Natural killer cell treated with Interleukin-12 subunit alpha and Interleukin-12 subunit beta and Interleukin-15 and Interleukin-18, amount 100 ng/mL, for 72 hours (primary cell): ENCODE results near the gene CACNA2D4. TPM values are rescaled to one million over a fixed set of nuclear protein-coding genes. Genes with fewer than 3 reads are reported as not detected.
A peak's percentile ranks its signal among the peaks of the same experiment; 100 is the strongest.

Experiments used
- ATAC-seq, 2 donors: fragments of 150-1000 bp; cut with Tn5 transposase in 1 of 2; sonication (Bioruptor Pico), chemical (Tn5 transposase) in 1 of 2; 2 replicates each; pipeline ENCODE4 v1.10.0; 2021
- DNase-seq: peaks from one replicate; pipeline ENCODE4 v3.0.0; 2022; ENCODE audit warnings: low spot score
- H3K27ac Mint-ChIP-seq, 2 donors: 1 replicate in 1 of 2; 2 replicates in 1 of 2; pipeline ENCODE4 v1.8.0; 2022; ENCODE audit warnings: mixed read lengths in 2 of 2, mild to moderate bottlenecking in 1 of 2, moderate library complexity in 1 of 2
- H3K27me3 Mint-ChIP-seq, 2 donors: 1 replicate in 1 of 2; 2 replicates in 1 of 2; pipeline ENCODE4 v1.8.0; 2022; ENCODE audit warnings: mixed read lengths in 2 of 2
- H3K36me3 Mint-ChIP-seq: one replicate; pipeline ENCODE4 v1.8.0; 2022; ENCODE audit warnings: mixed read lengths
- H3K4me1 Mint-ChIP-seq, 2 donors: 1 replicate in 1 of 2; 2 replicates in 1 of 2; pipeline ENCODE4 v1.8.0; 2022; ENCODE audit warnings: low read depth in 2 of 2, mixed read lengths in 2 of 2, mild to moderate bottlenecking in 1 of 2
- H3K4me3 Mint-ChIP-seq: one replicate; pipeline ENCODE4 v1.8.0; 2022; ENCODE audit warnings: mixed read lengths
- H3K9me3 Mint-ChIP-seq: 2 replicates; pipeline ENCODE4 v1.8.0; 2022; ENCODE audit warnings: mixed read lengths
- total RNA-seq, 2 donors: library from RNA; stranded (reverse); gene quantifications; one replicate each; pipeline ENCODE4 v1.2.3, GENCODE V29; 2022

The CACNA2D4 gene
- total RNA-seq, 2 donors from 2014 or later = 4.5 to 12.1 TPM

- no peak for ATAC-seq
- DNase-seq = no peak
- Mint-ChIP-seq H3K27ac (no peak overlapping the region), H3K27me3 (peaks cover 0 to 8% of the 10 kb centered on the region in 2 donors), H3K4me3 (no peak overlapping the region), H3K9me3 (no peaks in the 10 kb centered on the region), H3K4me1 (no peaks in the 10 kb centered on the region), H3K36me3 (no peaks in the 10 kb centered on the region)
Observed at GRCh38 chr12:1853716-1854115, 64.7 kb downstream of the CACNA2D4 start.

- ATAC-seq = no peak
- Mint-ChIP-seq H3K4me1 (no peaks in the 10 kb centered on the region), H3K36me3 (no peaks in the 10 kb centered on the region), H3K4me3 (no peak overlapping the region), H3K27me3 (peaks cover 0 to 8% of the 10 kb centered on the region in 2 donors), H3K9me3 (no peaks in the 10 kb centered on the region), H3K27ac (no peak overlapping the region)
- no peak for DNase-seq
Observed at GRCh38 chr12:1852076-1852475, 66.4 kb downstream of the CACNA2D4 start.

DNA sequence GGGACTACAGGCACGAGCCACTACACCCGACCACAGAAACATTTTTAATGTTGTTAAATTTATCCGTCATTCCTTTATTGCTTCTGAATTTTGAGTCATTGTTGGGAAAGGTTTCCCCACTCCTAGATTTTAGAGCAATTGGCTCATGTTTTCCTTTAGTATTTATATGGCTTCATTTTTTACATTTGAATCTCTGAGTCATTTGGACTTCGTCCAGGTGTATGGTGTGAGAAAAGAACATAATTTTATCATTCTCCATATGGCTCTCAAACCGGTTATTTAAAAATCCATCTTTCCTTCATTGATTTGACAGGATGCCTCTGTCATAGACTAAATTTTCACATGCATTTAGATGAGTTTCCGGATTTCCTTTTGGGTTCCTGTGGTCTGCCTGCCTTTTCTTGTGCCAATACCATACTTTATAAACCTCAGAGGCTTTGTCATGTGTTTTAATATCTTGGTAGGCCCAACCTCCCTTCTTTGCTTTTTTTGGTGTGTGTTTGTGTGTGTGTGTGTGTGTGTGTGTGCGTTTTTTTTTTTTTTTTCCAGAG lies 67.2 kb downstream of the CACNA2D4 start:
- no peak overlapping the region for H3K4me3 Mint-ChIP-seq
- no peak overlapping the region for H3K27ac Mint-ChIP-seq
- DNase-seq (no peak), ATAC-seq (no peak)
- H3K9me3 Mint-ChIP-seq = no peaks in the 10 kb centered on the region
- no peaks in the 10 kb centered on the region for H3K4me1 Mint-ChIP-seq
- H3K36me3 Mint-ChIP-seq = no peaks in the 10 kb centered on the region
- H3K27me3 Mint-ChIP-seq = peaks cover 0 to 8% of the 10 kb centered on the region in 2 donors

- H3K36me3 Mint-ChIP-seq = no peaks in the 10 kb centered on the region
- H3K4me1 Mint-ChIP-seq = no peaks in the 10 kb centered on the region
- ATAC-seq = no peak
- DNase-seq = no peak
- no peaks in the 10 kb centered on the region for H3K9me3 Mint-ChIP-seq
- peaks cover 2 to 8% of the 10 kb centered on the region in 2 donors for H3K27me3 Mint-ChIP-seq
- H3K27ac Mint-ChIP-seq = no peak overlapping the region
- no peak overlapping the region for H3K4me3 Mint-ChIP-seq
Observed at GRCh38 chr12:1848745-1849144, 69.7 kb downstream of the CACNA2D4 start.

- H3K27ac Mint-ChIP-seq = no peak overlapping the region
- H3K9me3 Mint-ChIP-seq = no peaks in the 10 kb centered on the region
- no peak overlapping the region for H3K4me3 Mint-ChIP-seq
- ATAC-seq (no peak), DNase-seq (no peak)
- H3K4me1 Mint-ChIP-seq = no peaks in the 10 kb centered on the region
- H3K27me3 Mint-ChIP-seq = peaks cover 2 to 8% of the 10 kb centered on the region in 2 donors
- no peaks in the 10 kb centered on the region for H3K36me3 Mint-ChIP-seq
Observed at GRCh38 chr12:1848146-1848545, 70.3 kb downstream of the CACNA2D4 start.

- no peaks in the 10 kb centered on the region for H3K4me1 Mint-ChIP-seq
- H3K4me3 Mint-ChIP-seq = no peak overlapping the region
- H3K27ac Mint-ChIP-seq = no peak overlapping the region
- peaks cover 5 to 8% of the 10 kb centered on the region in 2 donors for H3K27me3 Mint-ChIP-seq
- no peak for DNase-seq
- no peaks in the 10 kb centered on the region for H3K36me3 Mint-ChIP-seq
- ATAC-seq = peak in 1 of 2 donors; percentile 31
- H3K9me3 Mint-ChIP-seq = no peaks in the 10 kb centered on the region
Observed at GRCh38 chr12:1847411-1847810, 71.0 kb downstream of the CACNA2D4 start.

DNA sequence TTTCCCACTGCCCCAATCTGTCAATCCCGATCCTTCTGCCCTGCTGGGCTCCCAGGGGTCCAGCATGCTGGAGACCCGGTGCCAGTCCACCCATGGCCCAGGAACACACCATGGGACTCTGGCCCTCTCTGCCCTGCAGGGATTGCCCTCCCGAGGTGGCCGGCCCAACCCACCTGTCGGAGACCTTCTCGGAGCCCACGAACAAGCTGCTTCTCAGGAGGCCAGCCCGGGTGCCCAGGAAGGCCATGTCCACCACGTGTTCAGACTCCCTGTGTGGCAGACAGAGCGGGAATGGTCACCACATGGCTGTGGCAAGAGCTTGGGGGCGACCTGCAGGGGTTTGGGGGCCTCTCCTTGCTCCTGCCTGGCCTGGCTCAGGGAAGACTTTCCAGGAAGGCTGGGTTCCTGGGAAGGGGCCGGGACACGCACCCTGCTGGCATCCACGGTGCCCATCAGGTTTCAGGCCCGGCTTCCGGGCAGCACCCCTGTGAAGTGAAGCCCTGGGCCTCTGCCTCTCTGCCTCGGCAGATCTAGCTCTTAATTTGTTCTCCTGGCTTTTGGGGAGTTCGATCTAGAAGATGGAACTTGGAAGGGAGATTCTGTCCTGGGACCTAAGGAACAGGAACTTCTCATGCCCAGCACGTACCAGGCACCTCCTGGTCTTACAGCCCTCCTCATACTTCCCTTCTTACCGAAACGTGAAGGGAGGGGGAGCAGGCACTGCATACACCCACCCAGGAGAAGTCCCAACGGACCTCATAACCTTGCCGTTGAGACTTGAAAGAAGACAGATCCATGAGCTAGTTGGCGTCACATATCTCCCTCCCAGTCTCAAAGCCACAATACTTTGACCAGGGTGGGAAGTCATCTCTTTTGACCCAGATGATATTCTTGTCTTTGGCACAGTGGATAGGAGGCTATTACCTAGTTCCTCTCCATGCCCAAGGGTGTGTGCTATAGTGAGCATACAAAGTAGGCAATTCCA lies 71.7 kb downstream of the CACNA2D4 start:
- Mint-ChIP-seq H3K36me3 (no peaks in the 10 kb centered on the region), H3K4me1 (peaks cover 0 to 2% of the 10 kb centered on the region in 2 donors), H3K4me3 (no peak overlapping the region), H3K27me3 (peaks cover 5 to 7% of the 10 kb centered on the region in 2 donors), H3K27ac (no peak overlapping the region), H3K9me3 (no peaks in the 10 kb centered on the region)
- DNase-seq (no peak), ATAC-seq (no peak)

DNA sequence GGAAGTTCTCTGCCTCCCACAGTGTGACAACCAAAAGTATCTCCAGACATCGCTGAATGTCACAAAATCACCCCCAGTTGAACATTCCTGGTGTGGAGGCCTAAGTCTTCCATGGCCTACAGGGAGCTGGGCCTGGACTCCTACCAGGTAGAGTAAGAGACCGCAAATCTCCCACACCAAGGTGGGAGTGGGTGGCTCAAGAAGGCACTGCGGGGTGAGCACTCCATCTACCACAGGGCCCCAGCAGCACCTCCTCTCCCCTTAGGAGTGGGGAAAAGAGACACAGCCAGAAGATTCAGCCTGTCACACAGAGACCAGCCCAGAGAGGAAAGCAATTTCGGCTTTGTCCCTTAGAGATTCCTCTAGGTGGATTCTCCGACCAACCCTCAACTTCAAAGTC lies 72.6 kb downstream of the CACNA2D4 start:
- H3K4me1 Mint-ChIP-seq = peaks cover 0 to 2% of the 10 kb centered on the region in 2 donors
- H3K27ac Mint-ChIP-seq = no peak overlapping the region
- no peaks in the 10 kb centered on the region for H3K36me3 Mint-ChIP-seq
- no peak overlapping the region for H3K4me3 Mint-ChIP-seq
- H3K27me3 Mint-ChIP-seq = peaks cover 0 to 5% of the 10 kb centered on the region in 2 donors
- H3K9me3 Mint-ChIP-seq = no peaks in the 10 kb centered on the region
- ATAC-seq = no peak
- DNase-seq = no peak

- Mint-ChIP-seq H3K36me3 (no peaks in the 10 kb centered on the region), H3K9me3 (no peaks in the 10 kb centered on the region), H3K27ac (no peak overlapping the region), H3K27me3 (peaks cover 0 to 5% of the 10 kb centered on the region in 2 donors), H3K4me3 (no peak overlapping the region), H3K4me1 (peaks cover 0 to 2% of the 10 kb centered on the region in 2 donors)
- DNase-seq (no peak), ATAC-seq (no peak)
Observed at GRCh38 chr12:1845427-1845826, 73.0 kb downstream of the CACNA2D4 start.

DNA sequence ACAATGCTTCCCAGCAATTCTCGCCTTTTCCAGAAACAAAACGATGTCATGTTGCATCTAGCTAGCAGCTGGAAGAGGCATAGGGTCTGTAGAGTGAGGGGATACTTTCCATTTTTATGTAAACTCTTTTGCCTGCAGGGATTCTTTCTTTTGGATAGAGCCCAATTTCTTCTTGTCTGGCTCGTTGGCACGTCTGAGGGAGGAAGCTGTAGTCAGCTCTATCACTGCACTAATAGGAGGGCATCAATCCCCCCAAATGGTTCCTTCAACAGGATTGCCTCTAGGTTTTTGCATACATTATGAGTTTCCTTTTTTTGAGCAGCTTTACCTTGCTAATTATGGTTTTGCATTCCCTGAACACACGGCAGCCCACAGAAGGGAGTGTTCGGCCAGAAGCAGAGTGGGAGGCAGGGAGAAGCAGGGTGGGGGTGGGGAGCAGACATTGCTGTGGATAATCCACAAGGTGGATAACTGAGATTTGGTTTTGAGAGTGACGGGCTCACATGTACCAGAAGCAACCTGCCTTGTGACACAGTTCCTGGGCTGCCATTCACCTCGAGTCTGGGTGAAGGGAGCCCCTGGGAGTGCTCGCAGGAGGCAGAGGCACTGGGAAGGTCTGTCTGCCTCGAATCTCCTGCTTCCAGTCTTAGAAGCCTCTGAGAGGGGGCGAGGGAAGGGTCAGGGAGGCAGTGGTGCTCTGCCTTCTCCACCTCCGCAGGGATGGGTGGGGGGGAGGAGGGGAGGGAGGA lies 73.6 kb downstream of the CACNA2D4 start:
- Mint-ChIP-seq H3K4me1 (peaks cover 0 to 2% of the 10 kb centered on the region in 2 donors), H3K27me3 (peaks cover 0 to 5% of the 10 kb centered on the region in 2 donors), H3K36me3 (no peaks in the 10 kb centered on the region), H3K27ac (no peak overlapping the region), H3K9me3 (no peaks in the 10 kb centered on the region), H3K4me3 (no peak overlapping the region)
- DNase-seq = no peak
- ATAC-seq = no peak

DNA sequence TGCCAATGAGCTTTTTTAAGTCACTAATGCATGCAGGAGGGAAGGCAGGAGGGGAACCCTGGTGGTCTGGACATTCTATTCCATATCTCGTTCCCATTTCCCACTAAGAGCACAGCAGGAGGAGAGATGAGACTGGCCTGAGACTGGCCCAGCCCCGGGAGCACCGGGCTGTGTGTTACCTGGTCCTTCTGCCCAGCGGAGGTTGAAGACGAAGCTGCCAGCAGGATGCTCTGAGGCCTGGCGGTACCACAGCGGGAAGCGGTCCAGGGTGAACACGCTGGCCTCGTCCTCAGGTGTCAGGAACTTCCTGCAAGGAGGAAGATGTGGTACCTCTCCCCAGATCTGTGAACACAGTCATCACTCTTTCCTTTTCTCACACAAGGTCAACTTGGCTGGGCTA lies 74.2 kb downstream of the CACNA2D4 start:
- Mint-ChIP-seq H3K4me3 (no peak overlapping the region), H3K27ac (no peak overlapping the region), H3K9me3 (no peaks in the 10 kb centered on the region), H3K27me3 (peaks cover 0 to 5% of the 10 kb centered on the region in 2 donors), H3K36me3 (no peaks in the 10 kb centered on the region), H3K4me1 (peaks cover 0 to 2% of the 10 kb centered on the region in 2 donors)
- no peak for ATAC-seq
- DNase-seq = no peak

DNA sequence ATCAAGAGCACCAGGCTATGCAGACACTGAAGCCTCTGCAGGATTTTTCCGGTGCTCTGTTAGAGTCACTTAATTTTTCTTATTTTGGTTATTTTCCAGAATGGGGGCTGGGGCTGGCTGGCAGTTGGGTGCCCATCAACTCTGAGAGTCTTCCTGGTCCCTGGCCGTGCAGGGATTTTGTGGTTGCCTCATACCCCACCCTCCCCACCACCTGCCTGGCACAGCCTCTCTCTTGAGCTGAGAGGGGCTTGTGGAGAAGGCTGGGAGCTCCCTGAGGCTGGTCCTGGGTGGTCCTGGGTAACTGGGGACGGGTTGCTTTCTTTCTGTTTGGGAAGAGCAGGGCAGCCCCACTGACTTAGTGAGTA lies 74.8 kb downstream of the CACNA2D4 start:
- Mint-ChIP-seq H3K27me3 (peaks cover 0 to 5% of the 10 kb centered on the region in 2 donors), H3K4me3 (no peak overlapping the region), H3K27ac (no peak overlapping the region), H3K4me1 (peaks cover 0 to 2% of the 10 kb centered on the region in 2 donors), H3K9me3 (no peaks in the 10 kb centered on the region), H3K36me3 (no peaks in the 10 kb centered on the region)
- ATAC-seq (no peak), DNase-seq (no peak)

DNA sequence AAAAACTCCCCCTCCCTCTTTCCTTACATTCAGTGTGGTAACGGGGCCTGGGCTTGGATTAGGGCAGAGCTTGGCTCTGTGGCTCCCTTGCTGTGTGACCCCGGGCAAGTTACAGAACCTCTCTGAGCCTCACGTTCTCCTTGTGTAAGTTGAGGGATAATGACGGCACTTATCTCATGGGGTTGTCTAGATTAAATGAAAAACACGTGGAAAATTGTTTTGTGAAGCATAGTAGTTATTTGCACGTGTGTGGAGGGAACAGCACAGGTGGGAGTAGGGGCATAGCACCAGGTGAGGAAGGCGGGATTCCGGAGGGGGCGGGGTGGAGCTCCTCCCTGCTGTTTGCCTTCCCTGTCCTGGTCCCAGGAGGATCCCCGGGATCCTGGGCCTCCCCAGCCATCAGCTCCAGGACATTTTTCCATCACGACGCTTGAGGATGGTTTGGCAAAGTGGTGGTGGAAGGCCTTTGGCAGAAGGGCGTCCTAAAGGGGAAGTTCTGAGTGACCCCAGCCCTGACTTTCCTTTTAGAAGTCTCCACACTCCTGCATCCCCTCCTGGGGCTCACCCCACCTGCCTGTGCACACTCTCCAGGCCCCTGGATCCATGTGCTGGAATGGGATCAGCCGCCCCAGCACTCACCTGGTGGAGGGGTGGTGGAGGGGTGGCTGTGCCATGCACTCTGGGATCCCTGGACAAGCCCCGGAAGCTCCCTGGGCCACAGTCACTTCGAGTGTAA lies 75.4 kb downstream of the CACNA2D4 start:
- ATAC-seq = no peak
- no peaks in the 10 kb centered on the region for H3K36me3 Mint-ChIP-seq
- no peak overlapping the region for H3K4me3 Mint-ChIP-seq
- H3K9me3 Mint-ChIP-seq = no peaks in the 10 kb centered on the region
- DNase-seq = no peak
- peaks cover 0 to 5% of the 10 kb centered on the region in 2 donors for H3K27me3 Mint-ChIP-seq
- H3K27ac Mint-ChIP-seq = no peak overlapping the region
- peaks cover 0 to 2% of the 10 kb centered on the region in 2 donors for H3K4me1 Mint-ChIP-seq
